OCI-LY7 (cell line): ENCODE results near the gene RAB20.

Source experiments
- CTCF ChIP-seq: fragments of 200-600 bp; sonication (generic); conservative IDR thresholded peaks from 2 replicates; pipeline ENCODE4 v1.5.1; 2014; ENCODE audit warnings: mild to moderate bottlenecking, antibody characterized with exemption, low read length, moderate library complexity, mixed read lengths
- EZH2phosphoT487 ChIP-seq: fragments of 200-600 bp; sonication (generic); IDR thresholded peaks from 2 replicates; pipeline ENCODE4 v1.6.1; 2018; ENCODE audit warnings: low read depth, borderline replicate concordance, mild to moderate bottlenecking, mixed run types, antibody characterized with exemption, low read length, moderate library complexity, mixed read lengths

- no peak for TF ChIP-seq CTCF
- no peak for TF ChIP-seq EZH2phosphoT487
These were observed 5.3 kb downstream of the RAB20 start for GRCh38 chr13:110556224-110556606.
